Stimulated activated CD8-positive, alpha-beta memory T cell treated with anti-CD3 and anti-CD28 coated beads, Interleukin-12 subunit alpha, Interleukin-12 subunit beta, amount 100 ng/mL, for 1 hour (primary cell): Measurements from ENCODE around the gene C2orf69.

Experiments used
- DNase-seq: peaks from one replicate; pipeline ENCODE4 v3.0.0-alpha.2; 2020; ENCODE audit warnings: low read depth

Gene C2orf69

DNA sequence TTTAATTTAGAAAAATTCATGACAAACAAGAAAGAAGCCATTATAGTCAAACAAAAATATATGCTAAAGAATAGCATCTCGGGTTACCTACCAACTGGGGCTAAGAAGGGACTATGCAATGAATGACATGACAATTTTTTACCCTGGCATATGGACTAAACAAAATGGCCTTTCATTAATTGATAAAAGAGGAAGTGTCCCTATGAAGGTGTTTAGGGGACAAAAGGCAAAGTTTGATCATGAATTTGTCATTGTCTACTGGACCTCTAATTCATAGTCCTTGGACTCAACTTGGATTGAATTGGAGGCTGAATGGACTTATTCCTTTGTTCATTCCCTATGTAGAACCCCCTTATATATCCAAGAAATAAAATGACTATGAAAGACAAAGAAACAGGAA, 57.0 kb downstream of the C2orf69 start:
- DNase-seq = no peak

GRCh38 chr2:199972088-199972626, 61.1 kb downstream of the C2orf69 start:
- DNase-seq = no peak

DNA sequence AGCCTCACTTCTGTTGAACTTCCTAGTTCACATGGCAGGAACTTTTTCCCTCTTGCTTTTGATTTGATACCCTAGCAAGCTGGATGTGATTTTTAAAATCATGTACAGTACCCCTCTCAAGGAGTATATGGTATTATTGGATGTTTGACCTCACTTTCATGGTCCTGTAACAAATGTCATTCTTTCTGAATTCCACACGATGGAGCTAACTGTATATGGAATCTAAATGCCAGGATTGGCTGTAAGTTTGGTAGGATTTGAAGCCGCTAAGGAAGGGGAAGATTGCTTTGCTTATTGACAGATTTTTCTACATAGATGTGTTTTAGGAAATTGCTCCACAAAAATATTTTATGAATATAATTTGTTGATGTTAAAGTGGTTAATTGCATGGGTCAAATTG, 62.6 kb downstream of the C2orf69 start:
- no peak for DNase-seq

- DNase-seq = no peak
Measured at GRCh38 chr2:199975273-199975895, 64.3 kb downstream of the C2orf69 start.
